Measurements from ENCODE around the gene ANO9.

DNA sequence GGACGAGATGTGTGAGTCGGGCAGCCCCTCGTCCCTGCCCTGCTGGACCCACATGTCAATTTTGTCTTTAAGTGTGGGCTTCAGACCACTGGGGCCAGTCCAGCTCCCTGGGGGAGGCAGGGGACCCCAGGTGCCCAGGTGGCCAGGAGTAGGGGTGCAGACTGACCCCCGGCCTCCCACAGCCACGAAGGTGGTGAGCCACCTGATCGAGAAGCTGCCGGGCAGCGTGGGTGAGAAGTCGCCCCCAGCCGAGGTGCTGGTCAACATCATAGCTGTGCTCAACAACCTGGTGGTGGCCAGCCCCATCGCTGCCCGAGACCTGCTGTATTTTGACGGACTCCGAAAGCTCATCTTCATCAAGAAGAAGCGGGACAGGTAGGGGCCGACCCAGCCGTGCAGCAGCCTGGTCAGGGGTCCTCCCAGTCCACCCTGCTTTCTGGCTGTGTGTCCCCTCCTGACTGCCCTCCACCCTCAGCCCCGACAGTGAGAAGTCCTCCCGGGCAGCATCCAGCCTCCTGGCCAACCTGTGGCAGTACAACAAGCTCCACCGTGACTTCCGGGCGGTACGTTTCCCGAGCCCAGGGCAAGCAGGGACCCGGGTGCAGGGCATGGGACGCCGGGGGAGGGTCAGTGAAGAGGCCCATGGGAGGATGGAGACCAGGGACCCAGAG is 37.9 kb downstream of the ANO9 start:
- TF ChIP-seq EZH2phosphoT487 (IDR thresholded peaks at IDR 0.05; ENCODE audit: borderline replicate concordance, low read length) (no peak), EZH2 (IDR thresholded peaks at IDR 0.05; ENCODE audit: low read length, unreplicated experiment) (no peak)
- TF ChIP-seq, protein P1, sequence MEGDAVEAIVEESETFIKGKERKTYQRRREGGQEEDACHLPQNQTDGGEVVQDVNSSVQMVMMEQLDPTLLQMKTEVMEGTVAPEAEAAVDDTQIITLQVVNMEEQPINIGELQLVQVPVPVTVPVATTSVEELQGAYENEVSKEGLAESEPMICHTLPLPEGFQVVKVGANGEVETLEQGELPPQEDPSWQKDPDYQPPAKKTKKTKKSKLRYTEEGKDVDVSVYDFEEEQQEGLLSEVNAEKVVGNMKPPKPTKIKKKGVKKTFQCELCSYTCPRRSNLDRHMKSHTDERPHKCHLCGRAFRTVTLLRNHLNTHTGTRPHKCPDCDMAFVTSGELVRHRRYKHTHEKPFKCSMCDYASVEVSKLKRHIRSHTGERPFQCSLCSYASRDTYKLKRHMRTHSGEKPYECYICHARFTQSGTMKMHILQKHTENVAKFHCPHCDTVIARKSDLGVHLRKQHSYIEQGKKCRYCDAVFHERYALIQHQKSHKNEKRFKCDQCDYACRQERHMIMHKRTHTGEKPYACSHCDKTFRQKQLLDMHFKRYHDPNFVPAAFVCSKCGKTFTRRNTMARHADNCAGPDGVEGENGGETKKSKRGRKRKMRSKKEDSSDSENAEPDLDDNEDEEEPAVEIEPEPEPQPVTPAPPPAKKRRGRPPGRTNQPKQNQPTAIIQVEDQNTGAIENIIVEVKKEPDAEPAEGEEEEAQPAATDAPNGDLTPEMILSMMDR (conservative IDR thresholded peaks at IDR 0.05; ENCODE audit: low read depth, low read length): no peak
